Measurements from ENCODE around the gene LAMP1.
"Not testable (repeated sequence)": the region's sequence is repeated elsewhere in the genome, so short reads cannot be mapped to it uniquely, and the experiment has no call there.

LAMP1 gene

GRCh38 chr13:113371061-113371460 is 74.0 kb downstream of the LAMP1 start:
- Histone ChIP-seq H3K4me1 (ENCODE audit: control insufficient read depth, low read length) (peaks cover 2% of the 10 kb centered on the region), H4K20me1 (ENCODE audit: control insufficient read depth, insufficient read depth, low read depth, low read length) (no peaks in the 10 kb centered on the region), H3F3A (ENCODE audit: control insufficient read depth, insufficient read depth) (no peaks in the 10 kb centered on the region), H3K4me3 (ENCODE audit: low read length) (no peak overlapping the region), H3K27me3 (ENCODE audit: control insufficient read depth, low read length) (no peaks in the 10 kb centered on the region), H3K79me2 (ENCODE audit: control insufficient read depth, low read length) (no peaks in the 10 kb centered on the region), H3K9me3 (ENCODE audit: control insufficient read depth, insufficient read depth, low read length) (no peaks in the 10 kb centered on the region), H3K4me2 (ENCODE audit: low read length) (no peak overlapping the region), H3K36me3 (ENCODE audit: control insufficient read depth, low read length) (no peaks in the 10 kb centered on the region), H3K9me2 (replicated peaks; ENCODE audit: control insufficient read depth, low read length) (no peaks in the 10 kb centered on the region), H3K27ac (ENCODE audit: low read depth, low read length) (no peak overlapping the region)
- no peak for TF ChIP-seq CTCF (IDR thresholded peaks at IDR 0.05; ENCODE audit: low read depth, low read length, poor library complexity, severe bottlenecking)
- TF ChIP-seq EZH2phosphoT487 (IDR thresholded peaks at IDR 0.05; ENCODE audit: borderline replicate concordance, low read length): no peak

DNA sequence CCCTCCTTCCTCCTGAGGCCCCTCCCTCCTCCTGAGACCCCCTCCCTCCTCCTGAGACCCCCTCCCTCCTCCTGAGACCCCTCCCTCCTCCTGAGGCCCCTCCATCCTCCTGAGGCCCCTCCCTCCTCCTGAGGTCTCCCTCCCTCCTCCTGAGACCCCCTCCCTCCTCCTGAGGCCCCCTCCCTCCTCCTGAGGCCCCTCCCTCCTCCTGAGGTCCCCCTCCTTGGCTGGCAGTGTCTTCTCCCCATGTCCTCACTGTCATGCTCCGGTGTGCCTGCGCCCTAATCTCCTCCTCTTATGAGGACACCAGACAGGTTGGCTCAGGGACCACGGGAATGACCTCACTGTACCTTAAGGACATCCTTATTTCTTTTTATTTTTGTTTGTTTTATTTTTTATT is 74.7 kb downstream of the LAMP1 start:
- not testable (repeated sequence) for H3K79me2 ChIP-seq (ENCODE audit: control insufficient read depth, low read length); H3K4me2 ChIP-seq (ENCODE audit: low read length); H3K36me3 ChIP-seq (ENCODE audit: control insufficient read depth, low read length); H4K20me1 ChIP-seq (ENCODE audit: control insufficient read depth, insufficient read depth, low read depth, low read length); H3K4me3 ChIP-seq (ENCODE audit: low read length); H3K27me3 ChIP-seq (ENCODE audit: control insufficient read depth, low read length); H3F3A ChIP-seq (ENCODE audit: control insufficient read depth, insufficient read depth); H3K9me3 ChIP-seq (ENCODE audit: control insufficient read depth, insufficient read depth, low read length); H3K4me1 ChIP-seq (ENCODE audit: control insufficient read depth, low read length); H3K27ac ChIP-seq (ENCODE audit: low read depth, low read length); H3K9me2 ChIP-seq (replicated peaks; ENCODE audit: control insufficient read depth, low read length)

Measured in DOHH2 (cell line).